Activated T-helper 2 cell treated with anti-CD3 and anti-CD28 coated beads, Interferon-gamma antibody, Interleukin-2, Interleukin-4, amounts not matched to agents 10 μg/mL and 5 μg/mL and 100 μg/mL, durations not matched to agents 14 hours and 24 hours and 36 hours (primary cell): ENCODE results near the gene MAP3K8. TPM values are rescaled to one million over a fixed set of nuclear protein-coding genes. Genes with fewer than 3 reads are reported as not detected.
"Not testable (repeated sequence)": the region's sequence is repeated elsewhere in the genome, so short reads cannot be mapped to it uniquely, and the experiment has no call there.

Experiments
- DNase-seq: peaks from one replicate; pipeline ENCODE4 v3.0.0; 2021; ENCODE audit warnings: low spot score
- H3K27ac Mint-ChIP-seq: one replicate; pipeline ENCODE4 v1.8.0; 2021; ENCODE audit warnings: mixed read lengths
- H3K27me3 Mint-ChIP-seq: one replicate; pipeline ENCODE4 v1.8.0; 2021; ENCODE audit warnings: low read depth, mixed read lengths
- H3K36me3 Mint-ChIP-seq: one replicate; pipeline ENCODE4 v1.8.0; 2021; ENCODE audit warnings: low read depth, mixed read lengths
- H3K4me1 Mint-ChIP-seq: one replicate; pipeline ENCODE4 v1.8.0; 2021; ENCODE audit warnings: low read depth, mixed read lengths
- H3K4me3 Mint-ChIP-seq: one replicate; pipeline ENCODE4 v1.8.0; 2021; ENCODE audit warnings: low read depth, mild to moderate bottlenecking, moderate library complexity, mixed read lengths
- H3K9me3 Mint-ChIP-seq: one replicate; pipeline ENCODE4 v1.8.0; 2021; ENCODE audit warnings: mixed read lengths
- intact Hi-C: fragments of 100-400 bp; cut with micrococcal nuclease; formaldehyde crosslinking; loops from one replicate; pipeline ENCODE4 v1.15.1; 2023
- total RNA-seq: library from RNA; stranded (reverse); gene quantifications from 2 replicates; pipeline ENCODE4 v1.2.3, GENCODE V29; 2022

Gene MAP3K8
- total RNA-seq, 1 donor from 2014 or later: 33.5 TPM

DNA sequence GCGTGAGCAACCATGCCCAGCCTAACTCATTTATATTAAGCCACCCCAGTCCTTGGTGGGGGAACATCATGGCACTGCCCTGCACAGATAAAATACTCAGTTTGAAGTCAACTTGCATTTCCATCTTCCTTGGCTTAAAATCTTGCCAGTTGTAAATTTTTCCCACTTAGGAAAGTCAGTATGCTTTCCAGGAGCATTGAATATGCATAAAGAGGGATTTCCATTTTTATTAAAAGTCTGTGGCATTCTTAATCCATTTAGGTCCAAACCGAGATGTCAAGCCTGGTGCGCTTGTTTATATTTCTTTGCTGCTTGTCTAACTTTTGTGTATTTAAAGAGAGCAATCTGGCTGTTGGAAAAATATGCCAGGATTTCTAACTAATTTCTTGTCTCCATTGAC lies 26.1 kb downstream of the MAP3K8 start:
- intact Hi-C loops: no loop called here
- Mint-ChIP-seq H3K27ac (no peak overlapping the region), H3K9me3 (no peaks in the 10 kb centered on the region), H3K27me3 (no peaks in the 10 kb centered on the region), H3K4me3 (no peak overlapping the region), H3K36me3 (peaks cover 62% of the 10 kb centered on the region), H3K4me1 (peaks cover 16% of the 10 kb centered on the region)
- no peak for DNase-seq

DNA sequence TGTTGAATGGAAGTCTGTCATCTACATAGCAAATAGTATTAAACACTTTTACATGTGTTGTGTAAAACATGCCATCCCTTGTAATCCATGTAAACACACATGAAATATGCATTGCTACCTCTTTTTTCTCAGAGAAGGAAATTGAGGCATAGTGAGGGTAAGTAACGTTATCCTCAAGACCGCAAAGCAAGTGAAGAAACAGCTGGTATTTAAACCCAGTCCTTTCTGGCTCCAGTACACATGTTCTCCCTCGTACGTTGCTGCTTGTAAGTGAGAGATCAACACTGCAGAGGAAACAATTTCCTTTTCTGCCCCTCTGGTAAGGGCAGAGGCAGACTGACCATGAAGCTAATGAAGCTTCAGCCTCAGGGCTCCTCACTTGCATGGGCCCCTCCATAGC lies 28.5 kb downstream of the MAP3K8 start:
- Mint-ChIP-seq H3K4me1 (peaks cover 3% of the 10 kb centered on the region), H3K9me3 (no peaks in the 10 kb centered on the region), H3K4me3 (no peak overlapping the region), H3K27ac (no peak overlapping the region), H3K36me3 (peaks cover 46% of the 10 kb centered on the region), H3K27me3 (peaks cover 12% of the 10 kb centered on the region)
- no peak for DNase-seq
- intact Hi-C loops: no loop called here

DNA sequence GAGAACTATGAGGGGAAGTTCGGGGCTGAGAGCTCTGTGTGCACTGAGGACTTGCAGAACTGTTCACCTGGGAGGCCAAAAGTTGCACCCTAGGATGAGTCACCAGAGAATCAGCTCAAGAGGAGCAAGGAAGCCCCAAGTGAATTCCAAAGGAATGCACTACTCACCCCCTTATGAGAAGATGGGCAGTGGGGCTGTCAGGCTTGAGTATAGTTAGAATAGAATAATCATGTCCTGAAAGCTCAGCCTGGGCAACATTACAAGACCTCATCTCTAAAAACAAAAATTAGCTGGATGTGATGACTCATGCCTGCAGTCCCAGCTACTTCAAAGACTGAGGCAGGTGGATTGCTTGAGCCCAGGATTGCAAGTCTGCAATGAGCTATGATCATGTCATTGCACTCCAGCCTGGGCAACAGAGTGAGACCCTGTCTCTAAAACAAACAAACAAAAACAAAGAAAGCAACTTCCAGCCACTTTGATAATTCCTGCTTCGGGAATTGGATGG lies 30.0 kb downstream of the MAP3K8 start:
- intact Hi-C loops: no loop called here
- H3K9me3 Mint-ChIP-seq: no peaks in the 10 kb centered on the region
- H3K27ac Mint-ChIP-seq: no peak overlapping the region
- peaks cover 34% of the 10 kb centered on the region for H3K36me3 Mint-ChIP-seq
- DNase-seq: no peak
- H3K4me1 Mint-ChIP-seq: peaks cover 8% of the 10 kb centered on the region
- H3K4me3 Mint-ChIP-seq: no peak overlapping the region
- H3K27me3 Mint-ChIP-seq: peaks cover 12% of the 10 kb centered on the region

DNA sequence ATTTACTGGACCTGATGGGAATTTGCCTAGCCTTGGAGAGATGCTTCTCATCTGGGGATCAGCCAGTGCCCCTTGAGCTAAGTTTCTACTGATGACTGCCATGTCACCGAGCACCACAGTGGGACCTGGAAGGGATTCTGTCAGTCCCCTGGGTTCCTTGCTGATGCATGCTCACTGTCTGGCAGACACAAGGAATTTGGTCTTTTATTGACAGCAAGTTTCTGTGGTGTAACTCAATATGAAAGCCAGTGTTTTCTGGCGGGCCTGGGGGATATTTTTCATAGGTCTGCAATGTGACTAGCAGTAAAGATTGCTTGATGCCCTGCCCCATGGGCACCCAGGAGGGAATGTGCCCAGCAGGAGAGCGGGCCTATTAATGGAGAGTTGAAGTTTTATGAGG lies 30.7 kb downstream of the MAP3K8 start:
- DNase-seq: no peak
- H3K27me3 Mint-ChIP-seq: peaks cover 12% of the 10 kb centered on the region
- no peak overlapping the region for H3K27ac Mint-ChIP-seq
- H3K9me3 Mint-ChIP-seq: no peaks in the 10 kb centered on the region
- peaks cover 27% of the 10 kb centered on the region for H3K36me3 Mint-ChIP-seq
- H3K4me1 Mint-ChIP-seq: peaks cover 8% of the 10 kb centered on the region
- intact Hi-C loops: no loop called here
- H3K4me3 Mint-ChIP-seq: no peak overlapping the region

DNA sequence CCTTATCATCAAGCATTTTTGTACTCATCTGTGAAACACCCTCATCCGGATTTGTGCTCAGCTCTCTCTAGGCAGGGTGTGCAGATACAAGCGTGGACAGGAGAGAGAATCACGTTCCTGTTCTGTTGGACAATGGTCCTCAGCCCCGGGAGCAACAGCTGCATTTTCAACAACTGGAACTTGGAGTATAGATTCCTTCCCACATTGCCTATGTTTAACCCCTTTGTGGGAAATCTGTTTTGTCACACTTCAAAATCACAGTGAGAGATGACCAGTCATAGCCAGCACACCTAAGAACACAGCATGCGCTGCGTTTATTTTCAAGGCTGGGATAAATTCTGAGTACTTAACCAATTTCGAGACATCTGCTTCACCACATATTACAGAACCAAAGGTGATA lies 32.5 kb downstream of the MAP3K8 start:
- no peak for DNase-seq
- H3K36me3 Mint-ChIP-seq: peaks cover 13% of the 10 kb centered on the region
- H3K4me1 Mint-ChIP-seq: peaks cover 8% of the 10 kb centered on the region
- intact Hi-C loops: no loop called here
- H3K9me3 Mint-ChIP-seq: no peaks in the 10 kb centered on the region
- H3K27ac Mint-ChIP-seq: no peak overlapping the region
- no peak overlapping the region for H3K4me3 Mint-ChIP-seq
- peaks cover 12% of the 10 kb centered on the region for H3K27me3 Mint-ChIP-seq

DNA sequence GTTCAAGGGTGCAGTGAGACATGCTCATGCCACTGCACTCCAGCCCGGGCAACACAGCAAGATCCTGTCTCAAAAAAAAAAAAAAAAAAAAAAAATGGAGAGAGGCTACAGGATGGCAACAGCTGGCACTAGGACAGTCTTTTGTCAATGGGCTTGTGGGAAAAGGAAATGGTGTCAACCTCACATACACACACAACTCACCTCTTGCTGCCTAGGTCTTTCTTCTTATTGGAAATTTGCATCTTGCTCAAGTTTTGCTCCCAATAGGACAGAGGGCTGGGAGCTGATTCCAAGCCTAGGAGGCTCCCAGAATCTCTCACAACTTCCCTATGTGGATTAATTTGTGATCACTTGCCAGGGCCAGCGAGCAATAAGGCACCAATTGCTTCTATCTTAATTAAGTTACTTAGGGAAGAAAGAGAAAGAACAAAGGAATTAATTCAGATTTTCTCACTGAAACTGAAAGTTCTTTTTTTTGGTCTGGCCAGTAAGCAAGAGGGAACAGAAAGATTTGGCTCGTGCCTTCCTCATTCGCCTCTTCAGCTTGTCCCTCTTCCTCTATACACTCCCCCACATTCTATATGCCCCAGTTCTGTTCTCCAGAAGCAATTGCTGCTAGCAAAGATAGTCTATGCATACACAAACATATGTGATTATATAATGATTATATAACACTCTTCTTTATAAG lies 33.8 kb downstream of the MAP3K8 start:
- peaks cover 8% of the 10 kb centered on the region for H3K4me1 Mint-ChIP-seq
- no peak for DNase-seq
- H3K27me3 Mint-ChIP-seq: peaks cover 15% of the 10 kb centered on the region
- no peak overlapping the region for H3K4me3 Mint-ChIP-seq
- peaks cover 3% of the 10 kb centered on the region for H3K36me3 Mint-ChIP-seq
- intact Hi-C loops: no loop called here
- H3K9me3 Mint-ChIP-seq: no peaks in the 10 kb centered on the region
- H3K27ac Mint-ChIP-seq: no peak overlapping the region

DNA sequence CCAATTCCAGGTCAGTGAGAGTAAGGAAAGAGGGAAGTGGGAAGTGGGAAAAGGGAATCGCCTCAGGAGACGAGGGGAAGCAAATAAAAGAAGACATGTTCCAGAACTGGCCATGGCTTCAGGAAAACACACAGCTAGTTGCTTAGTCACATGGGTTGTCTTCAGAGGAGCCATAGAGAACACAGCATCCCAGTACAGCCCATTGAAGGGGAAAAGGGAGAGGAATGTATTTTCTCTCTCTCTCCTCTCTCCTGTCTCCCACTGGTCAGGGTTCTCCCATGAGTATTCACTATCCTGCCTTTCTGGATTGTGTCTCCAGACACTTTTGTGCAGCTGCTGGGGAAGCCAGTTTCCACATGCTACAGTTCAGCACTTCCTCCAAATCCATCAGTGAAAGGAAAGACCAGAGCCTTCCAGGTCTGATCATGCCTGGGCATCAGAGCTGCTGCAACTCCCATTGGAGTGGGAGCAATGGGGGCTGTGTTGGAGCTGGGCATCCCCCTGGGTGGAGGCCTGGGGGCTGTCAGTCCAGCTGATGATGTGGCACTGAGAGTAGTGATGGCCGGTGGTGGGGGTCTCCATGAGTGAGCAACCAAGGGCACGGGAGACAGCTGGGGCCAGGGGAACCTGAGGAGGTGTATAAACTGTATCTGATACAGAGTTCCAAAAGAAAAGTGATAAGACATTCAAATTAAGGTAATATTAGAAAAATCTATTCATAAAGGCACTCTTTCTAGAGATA lies 38.6 kb downstream of the MAP3K8 start:
- no peak for DNase-seq
- no peaks in the 10 kb centered on the region for H3K9me3 Mint-ChIP-seq
- intact Hi-C loops: no loop called here
- no peaks in the 10 kb centered on the region for H3K36me3 Mint-ChIP-seq
- peaks cover 7% of the 10 kb centered on the region for H3K4me1 Mint-ChIP-seq
- H3K4me3 Mint-ChIP-seq: no peak overlapping the region
- no peak overlapping the region for H3K27ac Mint-ChIP-seq
- peaks cover 19% of the 10 kb centered on the region for H3K27me3 Mint-ChIP-seq

DNA sequence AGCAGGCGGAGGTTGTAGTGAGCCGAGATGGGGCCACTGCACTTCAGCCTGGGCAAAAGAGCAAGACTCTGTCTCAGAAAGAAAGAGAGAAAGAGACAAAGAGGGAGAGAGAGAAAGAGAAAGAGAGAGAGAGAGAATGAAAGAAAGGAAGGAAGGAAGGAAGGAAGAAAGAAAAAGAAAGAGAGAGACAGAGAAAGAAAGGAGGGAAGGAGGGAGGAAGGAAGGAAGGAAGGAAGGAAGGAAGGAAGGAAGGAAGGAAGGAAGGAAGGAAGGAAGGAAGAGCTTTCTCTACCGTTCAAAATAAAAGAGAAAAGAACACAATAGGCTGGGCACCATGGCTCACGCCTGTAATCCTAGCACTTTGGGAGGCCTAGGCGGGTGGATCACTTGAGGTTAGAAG lies 41.5 kb downstream of the MAP3K8 start:
- H3K9me3 Mint-ChIP-seq, intact Hi-C loops, DNase-seq, H3K4me1 Mint-ChIP-seq, H3K27ac Mint-ChIP-seq, H3K36me3 Mint-ChIP-seq, H3K4me3 Mint-ChIP-seq: not testable (repeated sequence)
- H3K27me3 Mint-ChIP-seq: peaks cover 26% of the 10 kb centered on the region

DNA sequence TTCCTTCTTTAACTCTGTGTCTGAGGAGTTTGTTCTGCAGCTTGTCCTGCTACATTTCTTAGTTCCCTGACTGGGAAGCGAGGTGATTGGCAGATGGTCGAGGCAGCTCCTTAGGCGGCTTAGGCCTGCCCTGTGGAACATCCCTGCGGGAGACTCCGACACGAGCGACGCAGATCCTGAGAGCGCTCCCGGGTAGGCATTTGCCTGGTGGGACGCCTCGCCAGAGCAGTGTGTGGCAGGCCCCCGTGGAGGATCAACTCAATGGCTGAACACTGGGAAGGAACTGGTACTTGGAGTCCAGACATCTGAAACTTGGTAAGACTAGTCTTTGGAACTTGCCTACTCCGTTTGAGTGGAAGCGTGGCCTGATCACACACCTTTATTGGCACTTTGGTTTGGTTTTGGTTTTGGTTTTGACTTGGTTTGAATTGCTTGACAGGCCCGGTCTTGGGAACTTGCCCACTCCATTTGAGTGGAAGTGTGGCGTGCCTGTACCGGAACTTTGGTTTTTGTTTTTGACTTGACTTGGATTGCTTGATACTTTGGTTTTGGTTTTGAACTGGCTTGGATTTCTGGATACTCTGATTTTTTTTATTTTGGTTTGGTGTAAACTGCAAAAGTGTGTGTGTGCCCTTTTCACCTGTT lies 42.6 kb downstream of the MAP3K8 start:
- H3K36me3 Mint-ChIP-seq: no peaks in the 10 kb centered on the region
- peaks cover 29% of the 10 kb centered on the region for H3K27me3 Mint-ChIP-seq
- no peak for DNase-seq
- intact Hi-C loops: no loop called here
- H3K4me3 Mint-ChIP-seq: no peak overlapping the region
- peaks cover 4% of the 10 kb centered on the region for H3K9me3 Mint-ChIP-seq
- H3K4me1 Mint-ChIP-seq: peaks cover 2% of the 10 kb centered on the region
- H3K27ac Mint-ChIP-seq: no peak overlapping the region

DNA sequence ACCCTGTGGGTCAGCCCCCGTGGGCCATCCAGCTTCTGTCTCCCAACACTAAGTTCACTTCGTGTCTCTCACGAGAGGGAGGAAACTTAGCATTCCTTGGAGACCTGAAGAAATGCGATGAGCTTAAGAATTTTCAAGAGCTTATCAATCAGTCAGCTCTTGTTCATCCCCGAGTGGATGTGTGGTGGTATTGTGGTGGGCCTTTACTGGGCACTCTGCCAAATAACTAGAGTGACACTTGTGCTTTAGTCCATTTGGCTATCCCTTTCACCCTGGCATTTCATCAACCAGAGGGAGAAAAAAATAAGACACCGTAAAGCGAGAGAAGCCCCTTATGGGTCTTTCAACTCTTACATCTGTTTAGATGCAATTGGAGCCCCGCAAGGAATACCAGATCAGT lies 45.5 kb downstream of the MAP3K8 start:
- intact Hi-C loops, H3K27ac Mint-ChIP-seq, DNase-seq, H3K4me1 Mint-ChIP-seq, H3K4me3 Mint-ChIP-seq, H3K36me3 Mint-ChIP-seq: not testable (repeated sequence)
- Mint-ChIP-seq H3K9me3 (peaks cover 10% of the 10 kb centered on the region), H3K27me3 (peaks cover 23% of the 10 kb centered on the region)

DNA sequence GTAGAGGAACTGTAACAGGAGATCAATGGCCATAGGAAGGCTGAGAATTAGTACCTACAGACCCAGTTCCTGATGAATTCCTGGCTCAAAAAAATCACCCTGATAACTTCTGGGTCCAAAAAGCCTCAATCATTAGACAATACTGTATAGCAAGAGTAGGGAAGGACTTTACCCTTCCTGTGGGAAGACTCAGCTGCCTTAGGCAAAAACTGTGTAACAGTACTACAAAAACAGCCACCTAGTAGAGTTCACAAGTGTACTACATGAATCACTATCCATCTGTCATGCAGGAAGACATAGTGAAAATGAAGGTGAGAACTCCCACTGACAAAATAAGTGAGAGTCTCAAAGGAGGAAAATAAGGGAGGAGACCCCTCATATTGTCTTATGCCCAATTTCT lies 47.6 kb downstream of the MAP3K8 start:
- no peaks in the 10 kb centered on the region for H3K4me1 Mint-ChIP-seq
- DNase-seq: no peak
- intact Hi-C loops: no loop called here
- H3K4me3 Mint-ChIP-seq: no peak overlapping the region
- peaks cover 10% of the 10 kb centered on the region for H3K9me3 Mint-ChIP-seq
- H3K36me3 Mint-ChIP-seq: no peaks in the 10 kb centered on the region
- H3K27ac Mint-ChIP-seq: no peak overlapping the region
- H3K27me3 Mint-ChIP-seq: peaks cover 16% of the 10 kb centered on the region

DNA sequence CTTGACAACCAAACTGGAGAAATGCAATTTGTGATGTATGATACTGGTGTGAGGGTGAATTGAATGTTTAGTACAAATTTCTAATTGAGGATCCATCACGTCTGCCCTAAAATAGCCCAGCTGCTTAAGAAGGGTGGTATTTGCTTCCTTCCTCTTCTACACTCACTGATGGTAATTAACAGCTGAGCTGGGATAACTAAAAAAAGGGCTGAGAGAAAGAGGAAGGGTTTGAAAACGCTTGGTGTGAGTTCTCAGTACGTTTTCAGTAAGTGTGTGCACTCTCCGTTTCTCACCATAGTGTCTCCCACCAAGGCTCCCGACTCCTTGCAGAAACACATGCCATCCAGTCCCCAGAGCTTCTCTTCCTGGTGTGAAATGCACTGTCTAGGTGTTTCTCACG lies 54.3 kb downstream of the MAP3K8 start:
- Mint-ChIP-seq H3K4me1 (peaks cover 29% of the 10 kb centered on the region), H3K9me3 (no peaks in the 10 kb centered on the region), H3K4me3 (no peak overlapping the region), H3K27me3 (peaks cover 26% of the 10 kb centered on the region), H3K27ac (no peak overlapping the region), H3K36me3 (no peaks in the 10 kb centered on the region)
- no peak for DNase-seq
- intact Hi-C loops: no loop called here

- Mint-ChIP-seq H3K36me3 (no peaks in the 10 kb centered on the region), H3K9me3 (no peaks in the 10 kb centered on the region), H3K27me3 (peaks cover 26% of the 10 kb centered on the region), H3K4me1 (peaks cover 39% of the 10 kb centered on the region), H3K4me3 (no peak overlapping the region), H3K27ac (no peak overlapping the region)
- DNase-seq: no peak
- intact Hi-C loops: no loop called here
Measured at GRCh38 chr10:30489346-30489745, 55.4 kb downstream of the MAP3K8 start.
